Measurements from ENCODE around the gene LRP1-AS.

GRCh38 chr12:57150400-57151000 lies 3.1 kb upstream of the LRP1-AS start:
- no peak for TF ChIP-seq CTCF (IDR thresholded peaks at IDR 0.05)
- TF ChIP-seq POLR2AphosphoS5 (IDR thresholded peaks at IDR 0.05): no peak
- TF ChIP-seq POLR2A (IDR thresholded peaks at IDR 0.05): no peak

Data from prostate gland (tissue), 2 donors.